NCI-H774 (cell line): ENCODE measurements around the gene STX19.
"Not testable (repeated sequence)": the region's sequence is repeated elsewhere in the genome, so short reads cannot be mapped to it uniquely, and the experiment has no call there.

ENCODE experiments used
- DNase-seq: peaks from one replicate; lab custom pipeline; 2025; lab: John Stamatoyannopoulos, UW

Gene STX19

GRCh38 chr3:94028093-94028837 is at the start of gene STX19:
Gene STX19, minus strand, starts transcription at chr3:94028597. Its CDS starts 13,328 bp downstream, at chr3:94015269.
- peak; percentile 64 for DNase-seq

- DNase-seq = no peak
Observed at GRCh38 chr3:94076055-94076454, 47.7 kb upstream of the STX19 start.

GRCh38 chr3:94071713-94072284 is 43.4 kb upstream of the STX19 start:
- DNase-seq = no peak

- no peak for DNase-seq
Observed at GRCh38 chr3:94070341-94070911, 42.0 kb upstream of the STX19 start.

GRCh38 chr3:94069194-94069813 is 40.9 kb upstream of the STX19 start:
- no peak for DNase-seq

- DNase-seq = no peak
Observed at GRCh38 chr3:94066506-94067500, 38.4 kb upstream of the STX19 start.

- no peak for DNase-seq
Observed at GRCh38 chr3:94065819-94066480, 37.6 kb upstream of the STX19 start.

GRCh38 chr3:94065122-94065521 is 36.7 kb upstream of the STX19 start:
- DNase-seq = no peak

- no peak for DNase-seq
Observed at GRCh38 chr3:94064243-94064860, 36.0 kb upstream of the STX19 start.

GRCh38 chr3:94063496-94064119 is 35.2 kb upstream of the STX19 start:
- DNase-seq = no peak

- DNase-seq = peak; percentile 95
Observed at GRCh38 chr3:94062513-94063404, 34.4 kb upstream of the STX19 start, which contains the start of the genes DHFR2 and NSUN3. Gene DHFR2, minus strand, starts transcription at chr3:94062916. Its CDS starts 1,405 bp downstream, at chr3:94061511. Gene NSUN3, plus strand, starts transcription at chr3:94063061. Its CDS starts 66 bp downstream, at chr3:94063127.

- no peak for DNase-seq
Observed at GRCh38 chr3:94061297-94061696, 32.9 kb upstream of the STX19 start.

- no peak for DNase-seq
Observed at GRCh38 chr3:94050546-94050945, 22.1 kb upstream of the STX19 start.

GRCh38 chr3:94049267-94049666 is 20.9 kb upstream of the STX19 start:
- DNase-seq = no peak

- DNase-seq = no peak
Observed at GRCh38 chr3:94046533-94046932, 18.1 kb upstream of the STX19 start.

GRCh38 chr3:94044100-94044936 is 15.9 kb upstream of the STX19 start:
- not testable (repeated sequence) for DNase-seq

GRCh38 chr3:94043285-94043684 is 14.9 kb upstream of the STX19 start:
- no peak for DNase-seq

- DNase-seq = no peak
Observed at GRCh38 chr3:94036909-94037507, 8.6 kb upstream of the STX19 start.
